GM12873 (cell line): ENCODE results near the gene SKAP1.

ENCODE experiments used
- CTCF ChIP-seq: IDR thresholded peaks from 2 replicates; pipeline ENCODE4 v1.5.1; 2012; ENCODE audit warnings: low read depth, mild to moderate bottlenecking, moderate library complexity, low read length, control low read depth; ENCODE audit not compliant: insufficient read depth; ENCODE audit errors: missing control alignments

Gene SKAP1

DNA sequence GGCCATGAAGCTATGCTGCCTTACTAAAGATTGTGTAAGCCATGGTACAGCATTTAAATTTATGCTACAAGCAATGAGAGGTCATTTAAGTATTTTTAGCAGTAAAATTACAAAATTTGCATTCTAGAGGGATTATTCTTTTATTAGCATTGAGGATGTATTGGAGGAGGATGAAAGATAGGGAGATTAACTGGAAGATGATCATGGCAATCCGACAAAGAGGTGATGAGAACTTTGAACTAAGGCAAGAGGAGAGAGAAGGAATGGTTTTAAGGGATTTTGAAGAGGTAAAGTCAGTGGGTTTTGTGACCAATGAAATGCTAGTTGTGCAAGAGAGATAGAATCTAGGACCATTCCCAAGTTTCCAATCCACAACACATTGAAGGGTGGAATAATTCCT, 192.6 kb downstream of the SKAP1 start:
- no peak for TF ChIP-seq CTCF

DNA sequence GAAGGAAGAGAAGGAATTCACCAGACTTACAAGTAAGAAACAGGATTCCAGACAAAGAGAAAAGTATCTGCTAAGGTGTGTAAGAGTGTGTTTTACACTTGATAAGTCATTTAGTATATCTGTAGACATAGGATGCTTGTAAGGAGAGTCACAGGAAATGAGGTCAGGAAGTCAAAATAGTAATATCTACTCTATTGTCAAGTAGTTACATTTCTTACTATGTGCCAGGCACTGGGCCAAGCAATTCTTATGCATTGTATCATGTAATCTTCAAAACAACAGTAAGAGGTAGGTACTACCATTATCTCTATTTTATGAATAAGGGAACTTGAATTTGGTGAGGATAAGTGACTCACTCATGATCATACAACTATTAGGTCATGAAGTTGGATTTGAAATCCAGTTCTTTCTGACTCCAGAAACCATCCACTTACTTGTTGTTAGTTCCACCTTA, 193.3 kb downstream of the SKAP1 start:
- TF ChIP-seq CTCF, result no peak

GRCh38 chr17:48234922-48235321, 195.1 kb downstream of the SKAP1 start:
- TF ChIP-seq CTCF, result no peak

- TF ChIP-seq CTCF, result no peak
These were observed 197.7 kb downstream of the SKAP1 start for GRCh38 chr17:48231995-48232959.

DNA sequence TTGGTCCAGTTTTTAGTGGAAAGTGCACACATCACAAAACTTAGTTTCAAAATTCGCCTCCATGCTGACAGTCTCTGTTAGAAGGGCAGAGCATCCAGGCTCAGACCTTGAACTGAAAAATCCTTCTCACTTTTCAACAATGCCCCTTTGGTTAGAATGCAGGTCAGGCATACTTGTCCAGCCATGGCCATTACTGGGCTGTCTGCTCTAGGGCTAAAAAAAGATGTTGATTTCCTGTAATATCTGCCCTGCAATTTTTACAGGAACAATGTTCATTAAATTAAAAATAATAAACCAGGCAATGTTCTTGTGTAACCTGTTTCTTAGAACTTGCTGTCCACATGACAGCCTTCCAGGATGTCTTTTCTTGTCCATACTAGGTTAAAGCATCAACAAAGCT, 200.1 kb downstream of the SKAP1 start:
- TF ChIP-seq CTCF, result no peak

DNA sequence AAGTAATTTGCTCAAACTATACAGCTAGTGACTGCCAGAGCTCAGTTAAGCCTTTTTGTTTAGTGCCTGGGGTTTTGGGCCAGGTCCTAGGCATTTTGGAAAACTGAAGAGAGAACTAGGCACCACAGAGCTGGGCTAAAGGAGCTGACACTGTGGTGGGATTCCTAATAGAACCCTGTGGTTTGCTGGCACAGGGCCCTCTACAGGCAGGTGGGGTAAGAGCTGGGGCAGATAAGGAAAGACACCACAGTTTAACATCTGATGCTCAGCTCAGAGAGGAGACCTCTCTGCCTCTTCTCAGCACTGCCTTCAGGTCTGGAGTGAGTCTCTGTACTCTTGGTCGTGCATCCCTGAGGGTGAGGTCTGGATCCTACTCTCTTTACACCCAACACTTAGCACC, 201.3 kb downstream of the SKAP1 start:
- peak; percentile 43 for TF ChIP-seq CTCF

DNA sequence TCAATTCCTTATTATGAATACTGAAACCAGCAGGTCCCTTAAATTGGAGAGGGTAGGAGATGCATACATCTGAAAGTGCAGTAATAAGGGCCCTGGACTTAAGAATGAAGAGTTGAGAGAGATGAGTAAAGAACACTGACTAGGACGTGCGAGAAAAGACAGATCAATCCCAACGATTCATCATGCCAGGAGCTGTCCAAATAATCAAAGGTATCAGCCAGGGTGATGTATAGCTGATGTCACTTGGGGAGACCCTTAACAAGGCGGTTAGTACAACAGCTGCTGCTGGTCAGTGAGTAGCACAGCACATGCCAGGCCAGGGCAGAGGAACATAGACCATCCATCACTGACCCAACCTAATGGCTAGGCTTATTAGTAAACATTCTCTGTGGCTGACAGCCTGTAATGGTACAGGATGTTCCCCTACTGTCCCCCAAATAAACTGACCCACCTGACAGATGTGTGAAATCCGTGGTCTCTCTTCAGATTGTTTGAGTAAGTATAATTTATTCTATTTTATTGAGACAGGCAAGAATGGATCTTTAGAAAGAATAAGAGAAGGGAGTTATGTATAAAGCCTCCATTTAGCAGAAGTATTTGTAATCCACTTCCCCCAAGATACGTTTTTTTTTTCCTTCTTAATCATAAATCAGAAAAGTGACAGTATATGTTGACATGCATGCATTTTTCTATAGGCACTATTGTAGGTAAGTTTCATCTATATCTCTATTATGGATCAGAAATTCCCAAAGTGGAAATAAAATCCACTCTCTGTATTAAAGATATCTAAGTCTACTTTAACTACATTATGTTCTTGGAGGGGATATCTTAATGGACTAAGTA, 204.1 kb downstream of the SKAP1 start:
- no peak for TF ChIP-seq CTCF
